K562 (cell line): ENCODE results near the gene VPS37D. TPM values are rescaled to one million over a fixed set of nuclear protein-coding genes. Genes with fewer than 3 reads are reported as not detected.
A peak's percentile ranks its signal among the peaks of the same experiment; 100 is the strongest.

ENCODE experiments used
- ATAC-seq: fragments of 200-7000 bp; cut with Tn5 transposase; 3 replicates; pipeline ENCODE4 v1.9.1; 2020; ENCODE audit warnings: moderate library complexity
- BruUV-seq: library from RNA; stranded (reverse); fragments of 400-500 nt; replicated peaks from 2 replicates; lab custom pipeline; 2021; lab: Mats Ljungman, UMichigan
- CTCF ChIA-PET: fragments of 300-600 bp; formaldehyde crosslinking; extraction: SDS; loops from one replicate; lab custom pipeline; 2021; ENCODE audit warnings: low intra/inter-chr PET ratio; lab: Yijun Ruan, JAX
- POLR2A ChIA-PET: fragments of 300-600, 350-650 bp; sonication (Branson Sonifier 250); formaldehyde crosslinking; extraction: SDS; loops from one replicate; lab custom pipeline; 2021; ENCODE audit warnings: antibody characterized with exemption, inconsistent platforms; lab: Yijun Ruan, JAX
- DNase-seq, 4 experiments: peaks; one replicate each; pipeline versions ENCODE4 v3.0.0 to v3.0.0-alpha.2; 2011 to 2018; ENCODE audit warnings: low spot score in 3 of 4, mixed read lengths in 3 of 4; ENCODE audit errors: extremely low read depth in 1 of 4
- FAIRE-seq: peaks from 2 replicates; lab custom pipeline; 2011; peaks lifted over from hg19 to GRCh38; lab: Jason Lieb, UNC
- H2AFZ ChIP-seq: 2 replicates; pipeline ENCODE4 v1.6.0; 2011; ENCODE audit warnings: low read depth, low read length, control low read depth, inconsistent platforms
- H3K27ac ChIP-seq: fragments of 200-600 bp; 3 replicates; pipeline ENCODE4 v1.8.0; 2011; ENCODE audit warnings: low read depth, mild to moderate bottlenecking, control low read depth, inconsistent platforms, low read length, moderate library complexity, mixed read lengths; ENCODE audit errors: extremely low read depth
- H3K27me3 ChIP-seq, 2 experiments: fragments of 300-600 bp in 1 of 2; 2 replicates in 1 of 2; 3 replicates in 1 of 2; pipeline versions ENCODE4 v1.6.0 to v1.8.0; 2011; ENCODE audit warnings: inconsistent platforms in 2 of 2, low read length in 2 of 2, mild to moderate bottlenecking in 1 of 2, mixed read lengths in 1 of 2, moderate library complexity in 1 of 2; ENCODE audit not compliant: control insufficient read depth in 2 of 2, insufficient read depth in 2 of 2
- H3K36me3 ChIP-seq: fragments of 300-600 bp; 3 replicates; pipeline ENCODE4 v1.8.0; 2011; ENCODE audit warnings: mild to moderate bottlenecking, low read length, inconsistent platforms; ENCODE audit not compliant: control insufficient read depth, insufficient read depth
- H3K4me1 ChIP-seq, 2 experiments: fragments of 200-600 bp in 1 of 2; replicated peaks in 1 of 2; 2 replicates in 1 of 2; 3 replicates in 1 of 2; pipeline versions ENCODE4 v1.5.1 to v1.8.0; 2011; ENCODE audit warnings: inconsistent platforms in 2 of 2, low read length in 2 of 2, mild to moderate bottlenecking in 1 of 2, mixed read lengths in 1 of 2, moderate library complexity in 1 of 2; ENCODE audit not compliant: control insufficient read depth in 2 of 2, insufficient read depth in 2 of 2
- H3K4me2 ChIP-seq: 2 replicates; pipeline ENCODE4 v1.6.1; 2011; ENCODE audit warnings: low read length, control low read depth, inconsistent platforms, mixed read lengths; ENCODE audit not compliant: insufficient read depth
- H3K4me3 ChIP-seq: fragments of 200-600 bp; sonication (generic), shearing (Covaris generic); 2 replicates; pipeline ENCODE4 v1.5.1; 2016; ENCODE audit warnings: control low read depth, inconsistent platforms
- H3K79me2 ChIP-seq: fragments of 200-600 bp; 3 replicates; pipeline ENCODE4 v1.8.0; 2011; ENCODE audit warnings: low read length, inconsistent platforms; ENCODE audit not compliant: control insufficient read depth, insufficient read depth
- H3K9ac ChIP-seq, 2 experiments: 2 replicates each; pipeline versions ENCODE4 v1.6.0 to v1.6.1; 2011; ENCODE audit warnings: low read depth in 2 of 2, low read length in 2 of 2, control low read depth in 1 of 2, inconsistent platforms in 1 of 2, mild to moderate bottlenecking in 1 of 2, mixed read lengths in 1 of 2; ENCODE audit not compliant: insufficient read depth in 1 of 2
- H3K9me1 ChIP-seq: one replicate; pipeline ENCODE4 v1.6.0; 2011; ENCODE audit warnings: inconsistent platforms, mild to moderate bottlenecking, low read length, moderate library complexity; ENCODE audit not compliant: control insufficient read depth, insufficient read depth
- H3K9me3 ChIP-seq: replicated peaks from 2 replicates; pipeline ENCODE4 v1.5.1; 2011; ENCODE audit warnings: low read depth, low read length, inconsistent platforms; ENCODE audit not compliant: control insufficient read depth, insufficient read depth
- H4K20me1 ChIP-seq: replicated peaks from 2 replicates; pipeline ENCODE4 v1.6.1; 2011; ENCODE audit warnings: low read length, inconsistent platforms, mixed read lengths; ENCODE audit not compliant: control insufficient read depth, insufficient read depth
- CEBPB ChIP-seq: fragments of 450-650 bp; IDR thresholded peaks from 2 replicates; pipeline ENCODE4 v1.6.1; 2016; ENCODE audit warnings: missing genetic modification characterization, missing compliant biosample characterization
- NONO ChIP-seq, 2 experiments: fragments of 200-400 bp in 1 of 2; fragments of 450-650 bp in 1 of 2; formaldehyde crosslinking in 1 of 2; IDR thresholded peaks; 2 replicates each; pipeline ENCODE4 v1.6.1; 2017; ENCODE audit warnings: low read depth in 2 of 2, mild to moderate bottlenecking in 2 of 2, moderate library complexity in 2 of 2, low read length in 1 of 2
- POU5F1 ChIP-seq: fragments of 150-350 bp; IDR thresholded peaks from 2 replicates; pipeline ENCODE4 v1.6.1; 2014; ENCODE audit warnings: borderline replicate concordance, low read length, low read depth, mild to moderate bottlenecking; ENCODE audit not compliant: partially characterized antibody
- SPI1 ChIP-seq: IDR thresholded peaks from 2 replicates; pipeline ENCODE4 v1.6.1; 2011; ENCODE audit warnings: low read depth, low read length, control low read depth, borderline replicate concordance
- TAF9B ChIP-seq: fragments of 450-650 bp; IDR thresholded peaks from 2 replicates; pipeline ENCODE4 v1.6.1; 2018; ENCODE audit warnings: mild to moderate bottlenecking; ENCODE audit not compliant: partially characterized antibody
- ZFP36 ChIP-seq: fragments of 150-350 bp; IDR thresholded peaks from 2 replicates; pipeline ENCODE4 v1.6.1; 2018; ENCODE audit warnings: low read length, low read depth; ENCODE audit not compliant: partially characterized antibody
- ZNF785 ChIP-seq: fragments of 250-450 bp; sonication (Bioruptor Pico); IDR thresholded peaks from 2 replicates; pipeline ENCODE4 v1.4.0; 2020; ENCODE audit warnings: mild to moderate bottlenecking
- WGBS: fragments of 100-300 bp; shearing (Covaris generic); methylation state at CpG from one replicate; pipeline ENCODE4 v1.1.6; 2016; ENCODE audit warnings: low coverage, mixed read lengths; ENCODE audit not compliant: insufficient coverage; ENCODE audit errors: missing lambda C conversion rate; 5-methylcytosine and 5-hydroxymethylcytosine counted together
- in situ Hi-C: fragments of 300-500 bp; cut with MboI; formaldehyde crosslinking; loops from 4 replicates; pipeline ENCODE4 v1.15.0; 2018; ENCODE audit warnings: inconsistent platforms, mixed read lengths
- intact Hi-C: fragments of 100-400 bp; cut with micrococcal nuclease; formaldehyde crosslinking; loops from 2 replicates; pipeline ENCODE4 v1.14.2; 2022
- polyA plus RNA-seq, 8 experiments: library from polyadenylated mRNA; depleted of rRNA in 4 of 8; stranded (reverse) in 5 of 8; unstranded in 3 of 8; fragments of >200 nt; fragmentation: Nextera tagmentation in 2 of 8; fragmentation: Illumina TruSeq in 1 of 8; extraction: Ambion mirVana in 2 of 8; extraction: Trizol in 1 of 8; gene quantifications; 2 replicates each; pipeline versions ENCODE4 v1.2.1 to v1.2.3, GENCODE V29; 2011 to 2014; ENCODE audit warnings: inconsistent platforms in 1 of 8, missing spikeins in 1 of 8
- total RNA-seq, 7 experiments: library from RNA; depleted of rRNA in 6 of 7; stranded (reverse); fragments of >200 nt in 6 of 7; fragmentation: Illumina TruSeq in 2 of 7; extraction: Trizol in 2 of 7; gene quantifications; 2 replicates each; pipeline versions ENCODE4 v1.2.1 to v1.2.3, GENCODE V29; 2011 to 2021; ENCODE audit warnings: low replicate concordance in 1 of 7
- TF ChIP-seq, protein P1 (sequence below): IDR thresholded peaks from 3 replicates; pipeline ENCODE4 v1.6.1; 2011; ENCODE audit warnings: borderline replicate concordance, mild to moderate bottlenecking, moderate library complexity; ENCODE audit not compliant: insufficient read length; ENCODE audit errors: extremely low read depth
- TF ChIP-seq, protein P2 (sequence below), 2 experiments: fragments of 150-350 bp in 1 of 2; IDR thresholded peaks; 2 replicates each; pipeline ENCODE4 v1.6.1; 2012 to 2016; ENCODE audit warnings: low read depth in 2 of 2, low read length in 2 of 2, mild to moderate bottlenecking in 1 of 2, moderate library complexity in 1 of 2
- TF ChIP-seq, protein P3 (sequence below): sonication (generic); formaldehyde crosslinking; IDR thresholded peaks from 2 replicates; pipeline ENCODE4 v1.8.1; 2022; ENCODE audit warnings: missing genetic modification reagents

VPS37D gene
- total and polyA plus RNA-seq, 9 of the 15 experiments (the other 6 are each of a cell fraction or from before 2014, with no cell fraction given): 0.25 to 2.3 (median 1.0) TPM; not detected in 3

DNA sequence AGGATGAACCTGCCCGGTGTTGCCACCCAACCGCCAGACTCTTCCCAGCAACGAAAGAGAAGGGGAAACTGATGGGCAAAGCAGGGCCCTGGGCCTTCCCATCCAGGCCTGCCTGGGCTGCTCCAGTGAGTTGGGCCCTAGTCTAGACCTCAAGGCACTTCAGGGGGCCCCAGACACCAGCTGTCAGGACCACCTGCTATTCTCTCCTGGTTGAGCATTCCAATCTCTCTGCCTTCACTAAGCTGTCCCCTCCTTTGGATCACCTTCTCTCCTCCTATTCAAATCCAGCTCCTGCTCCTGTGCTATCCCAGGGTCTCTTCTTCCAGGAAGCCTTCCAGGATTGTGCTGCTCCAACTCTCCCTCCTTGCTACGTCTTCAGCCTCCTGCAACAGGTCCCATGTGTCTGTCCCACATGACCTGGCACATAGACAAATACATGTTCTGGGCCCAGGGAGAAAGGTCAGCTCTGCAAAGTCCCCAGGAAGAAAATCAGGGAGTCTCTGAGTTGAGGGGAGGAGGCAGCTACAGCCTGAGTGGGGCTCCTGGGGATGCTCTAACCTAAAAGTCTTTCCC lies 48.8 kb downstream of the VPS37D start (continued):
- TF ChIP-seq TAF9B: no peak
- TF ChIP-seq, protein P1, sequence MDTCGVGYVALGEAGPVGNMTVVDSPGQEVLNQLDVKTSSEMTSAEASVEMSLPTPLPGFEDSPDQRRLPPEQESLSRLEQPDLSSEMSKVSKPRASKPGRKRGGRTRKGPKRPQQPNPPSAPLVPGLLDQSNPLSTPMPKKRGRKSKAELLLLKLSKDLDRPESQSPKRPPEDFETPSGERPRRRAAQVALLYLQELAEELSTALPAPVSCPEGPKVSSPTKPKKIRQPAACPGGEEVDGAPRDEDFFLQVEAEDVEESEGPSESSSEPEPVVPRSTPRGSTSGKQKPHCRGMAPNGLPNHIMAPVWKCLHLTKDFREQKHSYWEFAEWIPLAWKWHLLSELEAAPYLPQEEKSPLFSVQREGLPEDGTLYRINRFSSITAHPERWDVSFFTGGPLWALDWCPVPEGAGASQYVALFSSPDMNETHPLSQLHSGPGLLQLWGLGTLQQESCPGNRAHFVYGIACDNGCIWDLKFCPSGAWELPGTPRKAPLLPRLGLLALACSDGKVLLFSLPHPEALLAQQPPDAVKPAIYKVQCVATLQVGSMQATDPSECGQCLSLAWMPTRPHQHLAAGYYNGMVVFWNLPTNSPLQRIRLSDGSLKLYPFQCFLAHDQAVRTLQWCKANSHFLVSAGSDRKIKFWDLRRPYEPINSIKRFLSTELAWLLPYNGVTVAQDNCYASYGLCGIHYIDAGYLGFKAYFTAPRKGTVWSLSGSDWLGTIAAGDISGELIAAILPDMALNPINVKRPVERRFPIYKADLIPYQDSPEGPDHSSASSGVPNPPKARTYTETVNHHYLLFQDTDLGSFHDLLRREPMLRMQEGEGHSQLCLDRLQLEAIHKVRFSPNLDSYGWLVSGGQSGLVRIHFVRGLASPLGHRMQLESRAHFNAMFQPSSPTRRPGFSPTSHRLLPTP: peak; percentile 72
- TF ChIP-seq ZFP36: peak; percentile 100

DNA sequence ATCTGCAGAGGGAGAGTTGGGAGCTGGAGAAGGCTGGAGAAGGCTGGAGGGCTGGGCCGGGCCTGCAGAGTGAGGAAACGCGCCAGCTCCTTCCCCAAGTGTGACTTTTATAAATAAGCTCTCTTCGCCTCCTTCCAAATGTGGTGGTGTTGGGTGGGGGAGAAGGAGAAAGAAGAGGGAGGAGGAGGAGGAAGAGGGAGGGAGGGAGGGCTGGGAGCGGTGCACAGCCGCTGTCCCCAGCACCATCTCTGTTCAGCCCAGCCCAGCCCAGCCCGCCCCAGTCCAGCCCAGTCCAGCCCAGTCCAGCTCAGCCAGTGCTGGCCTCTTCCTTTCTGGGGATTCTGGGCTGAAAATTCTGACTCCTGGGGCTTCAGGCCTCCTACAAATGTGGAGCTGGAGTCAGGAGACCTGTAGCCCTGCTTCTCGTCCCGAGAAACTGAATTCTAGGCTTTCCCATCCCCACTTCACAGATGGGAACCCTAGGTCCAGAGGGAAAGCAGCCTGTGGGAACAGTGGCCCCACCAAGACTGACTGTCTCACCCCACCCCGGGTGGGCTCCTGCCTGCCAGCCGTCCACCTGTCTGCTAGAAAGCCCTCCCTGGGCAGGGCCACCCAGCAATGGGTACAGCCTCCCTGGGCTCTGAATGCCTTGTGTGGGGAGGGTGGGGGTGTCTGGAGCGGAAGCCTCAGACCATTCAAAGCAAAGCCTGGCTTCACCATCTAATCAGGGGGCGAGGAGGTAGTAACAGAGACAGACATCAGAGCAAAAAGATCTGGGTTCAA lies 49.6 kb downstream of the VPS37D start:
- Histone ChIP-seq H3K79me2 (peaks cover 10% of the 10 kb centered on the region; the same call in 2 of the 3 replicates), H4K20me1 (peaks cover 29% of the 10 kb centered on the region), H3K36me3 (no peaks in the 10 kb centered on the region), H3K27ac (no peak overlapping the region), H3K4me1 (peaks cover 20 to 50% of the 10 kb centered on the region in 2 experiments), H2AFZ (no peak overlapping the region), H3K4me3 (no peak overlapping the region), H3K9me3 (no peaks in the 10 kb centered on the region), H3K4me2 (no peak overlapping the region), H3K27me3 (no peaks in the 10 kb centered on the region), H3K9me1 (peaks cover 6% of the 10 kb centered on the region), H3K9ac (no peak overlapping the region)
- no peak for FAIRE-seq
- BruUV-seq: no TSS peak
- ChIA-PET POLR2A (interaction anchor here (0.7 to 3.3 kb wide), 4 partner anchors 11 to 908 kb away, joined by 3 to 16 read pairs (median 3); no protein-coding TSS in a partner anchor), CTCF (no interaction called here)
- in situ Hi-C loops (no loop called here), intact Hi-C loops (loop anchor here (5.0 kb wide), 1 partner anchor 35 kb away; the partner anchor contains the start of genes BUD23 and DNAJC30)
- 72% methylated on average over 8 of the region's 13 CpGs for WGBS
- no peak for DNase-seq
- ATAC-seq: no peak
- no peak for TF ChIP-seq ZNF785
- no peak for TF ChIP-seq SPI1
- TF ChIP-seq POU5F1: no peak
- TF ChIP-seq NONO (IDR thresholded peaks at IDR 0.05; ENCODE audit: low read depth in 2 of 2, low read length in 1 of 2): no peak
- no peak for TF ChIP-seq CEBPB (tag)
- TF ChIP-seq, protein P2, sequence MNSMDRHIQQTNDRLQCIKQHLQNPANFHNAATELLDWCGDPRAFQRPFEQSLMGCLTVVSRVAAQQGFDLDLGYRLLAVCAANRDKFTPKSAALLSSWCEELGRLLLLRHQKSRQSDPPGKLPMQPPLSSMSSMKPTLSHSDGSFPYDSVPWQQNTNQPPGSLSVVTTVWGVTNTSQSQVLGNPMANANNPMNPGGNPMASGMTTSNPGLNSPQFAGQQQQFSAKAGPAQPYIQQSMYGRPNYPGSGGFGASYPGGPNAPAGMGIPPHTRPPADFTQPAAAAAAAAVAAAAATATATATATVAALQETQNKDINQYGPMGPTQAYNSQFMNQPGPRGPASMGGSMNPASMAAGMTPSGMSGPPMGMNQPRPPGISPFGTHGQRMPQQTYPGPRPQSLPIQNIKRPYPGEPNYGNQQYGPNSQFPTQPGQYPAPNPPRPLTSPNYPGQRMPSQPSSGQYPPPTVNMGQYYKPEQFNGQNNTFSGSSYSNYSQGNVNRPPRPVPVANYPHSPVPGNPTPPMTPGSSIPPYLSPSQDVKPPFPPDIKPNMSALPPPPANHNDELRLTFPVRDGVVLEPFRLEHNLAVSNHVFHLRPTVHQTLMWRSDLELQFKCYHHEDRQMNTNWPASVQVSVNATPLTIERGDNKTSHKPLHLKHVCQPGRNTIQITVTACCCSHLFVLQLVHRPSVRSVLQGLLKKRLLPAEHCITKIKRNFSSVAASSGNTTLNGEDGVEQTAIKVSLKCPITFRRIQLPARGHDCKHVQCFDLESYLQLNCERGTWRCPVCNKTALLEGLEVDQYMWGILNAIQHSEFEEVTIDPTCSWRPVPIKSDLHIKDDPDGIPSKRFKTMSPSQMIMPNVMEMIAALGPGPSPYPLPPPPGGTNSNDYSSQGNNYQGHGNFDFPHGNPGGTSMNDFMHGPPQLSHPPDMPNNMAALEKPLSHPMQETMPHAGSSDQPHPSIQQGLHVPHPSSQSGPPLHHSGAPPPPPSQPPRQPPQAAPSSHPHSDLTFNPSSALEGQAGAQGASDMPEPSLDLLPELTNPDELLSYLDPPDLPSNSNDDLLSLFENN (IDR thresholded peaks at IDR 0.05; ENCODE audit: low read depth in 2 of 2, low read length in 2 of 2): no peak
- TF ChIP-seq, protein P3, sequence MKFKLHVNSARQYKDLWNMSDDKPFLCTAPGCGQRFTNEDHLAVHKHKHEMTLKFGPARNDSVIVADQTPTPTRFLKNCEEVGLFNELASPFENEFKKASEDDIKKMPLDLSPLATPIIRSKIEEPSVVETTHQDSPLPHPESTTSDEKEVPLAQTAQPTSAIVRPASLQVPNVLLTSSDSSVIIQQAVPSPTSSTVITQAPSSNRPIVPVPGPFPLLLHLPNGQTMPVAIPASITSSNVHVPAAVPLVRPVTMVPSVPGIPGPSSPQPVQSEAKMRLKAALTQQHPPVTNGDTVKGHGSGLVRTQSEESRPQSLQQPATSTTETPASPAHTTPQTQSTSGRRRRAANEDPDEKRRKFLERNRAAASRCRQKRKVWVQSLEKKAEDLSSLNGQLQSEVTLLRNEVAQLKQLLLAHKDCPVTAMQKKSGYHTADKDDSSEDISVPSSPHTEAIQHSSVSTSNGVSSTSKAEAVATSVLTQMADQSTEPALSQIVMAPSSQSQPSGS (CRISPR knock-in tag): no peak
